Natural killer cell treated with Interleukin-12 subunit alpha and Interleukin-12 subunit beta and Interleukin-15 and Interleukin-18, amount 100 ng/mL, for 72 hours (primary cell): Measurements from ENCODE around the gene GGN. TPM values are rescaled to one million over a fixed set of nuclear protein-coding genes. Genes with fewer than 3 reads are reported as not detected.

Source experiments
- ATAC-seq, 2 donors: fragments of 150-1000 bp; cut with Tn5 transposase in 1 of 2; sonication (Bioruptor Pico), chemical (Tn5 transposase) in 1 of 2; 2 replicates each; pipeline ENCODE4 v1.10.0; 2021
- DNase-seq: peaks from one replicate; pipeline ENCODE4 v3.0.0; 2022; ENCODE audit warnings: low spot score
- H3K27ac Mint-ChIP-seq, 2 donors: 1 replicate in 1 of 2; 2 replicates in 1 of 2; pipeline ENCODE4 v1.8.0; 2022; ENCODE audit warnings: mixed read lengths in 2 of 2, mild to moderate bottlenecking in 1 of 2, moderate library complexity in 1 of 2
- H3K27me3 Mint-ChIP-seq, 2 donors: 1 replicate in 1 of 2; 2 replicates in 1 of 2; pipeline ENCODE4 v1.8.0; 2022; ENCODE audit warnings: mixed read lengths in 2 of 2
- H3K36me3 Mint-ChIP-seq: one replicate; pipeline ENCODE4 v1.8.0; 2022; ENCODE audit warnings: mixed read lengths
- H3K4me1 Mint-ChIP-seq, 2 donors: 1 replicate in 1 of 2; 2 replicates in 1 of 2; pipeline ENCODE4 v1.8.0; 2022; ENCODE audit warnings: low read depth in 2 of 2, mixed read lengths in 2 of 2, mild to moderate bottlenecking in 1 of 2
- H3K4me3 Mint-ChIP-seq: one replicate; pipeline ENCODE4 v1.8.0; 2022; ENCODE audit warnings: mixed read lengths
- H3K9me3 Mint-ChIP-seq: 2 replicates; pipeline ENCODE4 v1.8.0; 2022; ENCODE audit warnings: mixed read lengths
- total RNA-seq, 2 donors: library from RNA; stranded (reverse); gene quantifications; one replicate each; pipeline ENCODE4 v1.2.3, GENCODE V29; 2022

Gene GGN
- total RNA-seq, 2 donors from 2014 or later, result 0.24 TPM; not detected in 1

- no peak for ATAC-seq
- Mint-ChIP-seq H3K36me3 (no peaks in the 10 kb centered on the region), H3K27ac (peak within 1 kb of the TSS; percentile 28 to 38), H3K9me3 (no peaks in the 10 kb centered on the region), H3K27me3 (peaks cover 19 to 22% of the 10 kb centered on the region in 2 donors), H3K4me3 (peak within 1 kb of the TSS; percentile 96), H3K4me1 (peaks cover 22% of the 10 kb centered on the region in 2 donors)
- no peak for DNase-seq
These were observed 691 bp upstream of the GGN start, which contains the start of gene SPRED3 for GRCh38 chr19:38388349-38389100. Gene SPRED3 (plus strand): TSS chr19:38388697. CDS start chr19:38390303, 1,606 bp downstream.

- Mint-ChIP-seq H3K27me3 (peaks cover 17 to 18% of the 10 kb centered on the region in 2 donors), H3K4me3 (peak overlapping the region; percentile 96), H3K9me3 (no peaks in the 10 kb centered on the region), H3K4me1 (peaks cover 17 to 22% of the 10 kb centered on the region in 2 donors), H3K27ac (peak overlapping the region; percentile 28 to 38), H3K36me3 (peaks cover 8% of the 10 kb centered on the region)
- no peak for DNase-seq
- no peak for ATAC-seq
These were observed 774 bp downstream of the GGN start for GRCh38 chr19:38386971-38387549.

DNA sequence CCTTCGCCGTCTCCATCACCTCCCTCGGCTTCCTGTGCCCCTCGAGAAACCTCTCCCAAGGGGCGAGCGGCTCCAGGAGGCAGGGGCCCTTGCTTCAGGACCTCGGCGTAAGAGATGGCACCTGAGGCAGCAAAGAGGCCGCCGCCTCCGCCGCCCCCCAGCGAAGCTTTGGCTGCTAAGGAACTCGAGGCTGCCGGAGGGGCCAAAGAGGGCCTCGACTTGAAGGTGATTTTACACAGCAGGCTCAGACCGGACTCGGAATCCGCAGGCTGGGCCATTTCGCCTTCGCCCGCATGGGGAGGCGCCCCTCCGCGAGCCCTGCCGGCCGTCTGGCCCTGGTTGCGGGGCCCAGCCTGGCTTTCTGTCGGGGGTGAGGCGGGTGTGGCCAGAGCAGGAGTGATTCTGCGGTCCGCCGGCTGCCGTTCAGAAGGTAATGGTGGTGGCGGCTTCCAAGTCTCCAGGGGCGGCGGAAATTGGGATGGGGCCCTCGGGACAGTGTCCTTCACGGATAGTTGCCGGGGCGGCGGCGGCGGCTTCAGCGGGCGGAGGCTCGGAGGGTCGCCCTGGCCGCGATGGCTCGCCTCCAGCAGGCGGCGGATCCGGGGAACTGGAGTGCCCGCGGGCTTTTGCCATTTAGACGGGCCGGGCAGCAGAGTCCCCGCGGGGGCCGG is 1.4 kb downstream of the GGN start:
- Mint-ChIP-seq H3K27ac (no peak overlapping the region), H3K9me3 (no peaks in the 10 kb centered on the region), H3K27me3 (peaks cover 16 to 17% of the 10 kb centered on the region in 2 donors), H3K4me1 (peaks cover 17 to 22% of the 10 kb centered on the region in 2 donors), H3K36me3 (peaks cover 15% of the 10 kb centered on the region), H3K4me3 (no peak overlapping the region)
- ATAC-seq, result no peak
- no peak for DNase-seq

DNA sequence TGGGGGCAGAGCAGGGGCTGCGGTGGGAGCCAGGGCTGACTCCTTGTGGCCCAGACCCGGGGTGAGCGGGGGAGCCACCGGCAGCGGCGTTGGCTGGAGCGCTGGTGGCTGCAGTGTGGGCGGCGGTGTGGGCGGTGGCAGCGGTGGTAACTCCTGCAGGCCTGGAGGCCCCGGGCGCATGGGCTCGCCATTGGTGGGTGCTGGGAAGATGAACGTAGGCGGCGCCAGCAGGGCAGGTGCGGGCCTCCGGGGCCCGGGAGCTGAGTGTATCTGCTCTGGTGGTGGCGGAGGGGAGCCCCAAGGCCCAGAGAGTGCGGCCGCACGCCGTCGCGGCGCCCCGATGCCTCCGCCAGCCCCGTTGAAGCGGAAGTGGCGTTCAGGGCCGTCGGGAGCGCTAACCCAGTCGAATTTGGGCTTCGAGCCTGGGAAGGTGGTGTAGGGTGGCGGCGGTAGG is 2.0 kb downstream of the GGN start:
- Mint-ChIP-seq H3K9me3 (no peaks in the 10 kb centered on the region), H3K36me3 (peaks cover 17% of the 10 kb centered on the region), H3K27ac (no peak overlapping the region), H3K27me3 (peaks cover 10 to 15% of the 10 kb centered on the region in 2 donors), H3K4me1 (peaks cover 17 to 22% of the 10 kb centered on the region in 2 donors), H3K4me3 (no peak overlapping the region)
- ATAC-seq (peak in 1 of 2 donors; percentile 2), DNase-seq (no peak)

- H3K27ac Mint-ChIP-seq, result no peak overlapping the region
- DNase-seq, result no peak
- peaks cover 17 to 22% of the 10 kb centered on the region in 2 donors for H3K4me1 Mint-ChIP-seq
- H3K27me3 Mint-ChIP-seq, result peaks cover 6 to 13% of the 10 kb centered on the region in 2 donors
- ATAC-seq, result no peak
- no peaks in the 10 kb centered on the region for H3K9me3 Mint-ChIP-seq
- no peak overlapping the region for H3K4me3 Mint-ChIP-seq
- peaks cover 17% of the 10 kb centered on the region for H3K36me3 Mint-ChIP-seq
These were observed 2.6 kb downstream of the GGN start for GRCh38 chr19:38385057-38385803.

GRCh38 chr19:38384209-38385027 is 3.4 kb downstream of the GGN start:
- Mint-ChIP-seq H3K9me3 (no peaks in the 10 kb centered on the region), H3K27me3 (peaks cover 6 to 8% of the 10 kb centered on the region in 2 donors), H3K4me3 (no peak overlapping the region), H3K4me1 (peaks cover 13 to 14% of the 10 kb centered on the region in 2 donors), H3K27ac (no peak overlapping the region), H3K36me3 (peaks cover 17% of the 10 kb centered on the region)
- ATAC-seq, result no peak
- no peak for DNase-seq

DNA sequence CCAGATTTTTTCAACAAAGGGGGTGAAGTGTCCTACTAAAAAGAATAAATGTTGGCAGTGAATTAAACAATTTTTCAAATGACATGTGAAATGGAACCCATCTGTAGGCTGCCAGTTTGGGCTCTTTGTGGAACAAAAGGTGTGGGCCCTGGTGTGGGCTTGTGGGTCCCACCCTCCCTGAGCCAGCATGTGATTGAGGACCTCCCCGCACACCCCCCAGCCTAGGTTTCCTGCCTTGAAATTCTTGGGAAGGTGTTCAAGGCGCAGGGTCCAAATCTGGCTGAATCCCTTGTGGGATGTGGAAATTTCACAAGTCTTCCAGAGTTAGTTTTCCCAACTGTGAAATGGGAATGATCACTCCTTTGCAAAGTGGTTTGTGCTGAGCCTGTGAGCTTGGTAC is 4.1 kb downstream of the GGN start:
- Mint-ChIP-seq H3K9me3 (no peaks in the 10 kb centered on the region), H3K4me3 (no peak overlapping the region), H3K27ac (no peak overlapping the region), H3K4me1 (peaks cover 12 to 18% of the 10 kb centered on the region in 2 donors), H3K36me3 (peaks cover 17% of the 10 kb centered on the region), H3K27me3 (peaks cover 6 to 8% of the 10 kb centered on the region in 2 donors)
- ATAC-seq, result no peak
- DNase-seq, result no peak

- ATAC-seq, result no peak
- H3K36me3 Mint-ChIP-seq, result peaks cover 17% of the 10 kb centered on the region
- H3K4me1 Mint-ChIP-seq, result peaks cover 11 to 17% of the 10 kb centered on the region in 2 donors
These were observed 4.7 kb downstream of the GGN start for GRCh38 chr19:38383184-38383583.

GRCh38 chr19:38381138-38381537 is 6.7 kb downstream of the GGN start:
- Mint-ChIP-seq H3K36me3 (peaks cover 17% of the 10 kb centered on the region), H3K27me3 (no peaks in the 10 kb centered on the region), H3K4me3 (no peak overlapping the region), H3K27ac (no peak overlapping the region), H3K4me1 (peaks cover 8 to 15% of the 10 kb centered on the region in 2 donors), H3K9me3 (no peaks in the 10 kb centered on the region)
- no peak for DNase-seq
- no peak for ATAC-seq

More at GRCh38 chr19:38383184-38383583, 4.7 kb downstream of the GGN start:
- no peaks in the 10 kb centered on the region for H3K9me3 Mint-ChIP-seq
- H3K4me3 Mint-ChIP-seq, result no peak overlapping the region
- peaks cover 4 to 7% of the 10 kb centered on the region in 2 donors for H3K27me3 Mint-ChIP-seq
- H3K27ac Mint-ChIP-seq, result no peak overlapping the region
- no peak for DNase-seq

DNA sequence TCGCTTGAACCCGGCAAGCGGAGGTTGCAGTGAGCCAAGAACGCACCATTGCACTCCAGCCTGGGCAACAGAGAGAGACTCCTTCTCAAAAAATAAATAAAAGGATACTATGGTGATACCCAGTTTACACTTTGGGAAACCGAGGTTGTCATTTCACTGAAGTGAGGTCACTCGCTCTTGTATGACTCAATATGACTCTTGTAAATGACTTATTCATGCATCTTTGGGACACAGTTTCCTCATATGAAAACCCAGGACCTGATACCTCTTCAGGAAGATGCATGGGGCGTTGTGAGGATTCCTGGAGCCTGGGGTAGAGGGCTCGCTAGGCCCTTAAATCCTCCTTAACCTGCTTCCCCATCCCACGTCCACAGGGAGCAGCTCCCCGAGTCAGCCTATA is 9.0 kb downstream of the GGN start:
- Mint-ChIP-seq H3K36me3 (peaks cover 26% of the 10 kb centered on the region), H3K27ac (no peak overlapping the region), H3K4me3 (no peak overlapping the region), H3K4me1 (peaks cover 30 to 34% of the 10 kb centered on the region in 2 donors), H3K9me3 (no peaks in the 10 kb centered on the region), H3K27me3 (no peaks in the 10 kb centered on the region)
- no peak for DNase-seq
- ATAC-seq, result no peak

- Mint-ChIP-seq H3K27ac (peak overlapping the region in 1 of 2 donors; percentile 79), H3K9me3 (no peaks in the 10 kb centered on the region), H3K4me3 (peak overlapping the region; percentile 99), H3K4me1 (peaks cover 30 to 34% of the 10 kb centered on the region in 2 donors), H3K27me3 (no peaks in the 10 kb centered on the region), H3K36me3 (peaks cover 17% of the 10 kb centered on the region)
- ATAC-seq (no peak), DNase-seq (no peak)
These were observed 10.8 kb downstream of the GGN start for GRCh38 chr19:38377052-38377451.

- ATAC-seq (no peak), DNase-seq (no peak)
- no peaks in the 10 kb centered on the region for H3K9me3 Mint-ChIP-seq
- peaks cover 12% of the 10 kb centered on the region for H3K36me3 Mint-ChIP-seq
- H3K4me1 Mint-ChIP-seq, result peaks cover 30 to 34% of the 10 kb centered on the region in 2 donors
- H3K27me3 Mint-ChIP-seq, result no peaks in the 10 kb centered on the region
- H3K27ac Mint-ChIP-seq, result peak overlapping the region in 1 of 2 donors; percentile 79
- peak overlapping the region; percentile 99 for H3K4me3 Mint-ChIP-seq
These were observed 11.3 kb downstream of the GGN start for GRCh38 chr19:38376576-38376975.
